Activated CD4-positive, CD25-positive, alpha-beta regulatory T cell treated with anti-CD3 and anti-CD28 coated beads, Interleukin-2, amount 50 U/mL, for 24 hours (primary cell): Measurements from ENCODE around the gene SIN3B.

ENCODE experiments used
- ATAC-seq, 2 donors: fragments of 150-1000 bp; cut with Tn5 transposase; one replicate each; pipeline ENCODE4 v1.10.0; 2021; ENCODE audit warnings: mild to moderate bottlenecking in 1 of 2, moderate library complexity in 1 of 2

The SIN3B gene

GRCh38 chr19:16891696-16892382, 62.6 kb downstream of the SIN3B start:
- ATAC-seq, result no peak

- ATAC-seq, result no peak
Measured at GRCh38 chr19:16892436-16892835, 63.2 kb downstream of the SIN3B start.

GRCh38 chr19:16892868-16893685, 63.9 kb downstream of the SIN3B start:
- ATAC-seq, result no peak

DNA sequence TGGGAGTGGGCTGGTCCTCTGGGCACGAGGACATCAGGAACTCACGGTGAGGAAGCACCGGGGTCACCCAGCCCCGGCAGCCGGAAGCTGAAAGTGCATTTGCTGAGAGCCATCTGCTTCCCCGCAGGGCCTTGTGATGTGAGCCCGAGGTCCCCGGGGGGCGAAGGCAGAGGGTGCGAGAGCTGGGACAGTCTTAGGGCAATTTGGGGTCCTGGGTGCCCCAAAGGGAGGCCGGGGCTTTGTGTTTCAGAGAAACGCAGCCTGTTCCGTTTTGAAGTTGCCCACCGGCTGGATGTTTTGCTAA, 64.4 kb downstream of the SIN3B start:
- no peak for ATAC-seq

DNA sequence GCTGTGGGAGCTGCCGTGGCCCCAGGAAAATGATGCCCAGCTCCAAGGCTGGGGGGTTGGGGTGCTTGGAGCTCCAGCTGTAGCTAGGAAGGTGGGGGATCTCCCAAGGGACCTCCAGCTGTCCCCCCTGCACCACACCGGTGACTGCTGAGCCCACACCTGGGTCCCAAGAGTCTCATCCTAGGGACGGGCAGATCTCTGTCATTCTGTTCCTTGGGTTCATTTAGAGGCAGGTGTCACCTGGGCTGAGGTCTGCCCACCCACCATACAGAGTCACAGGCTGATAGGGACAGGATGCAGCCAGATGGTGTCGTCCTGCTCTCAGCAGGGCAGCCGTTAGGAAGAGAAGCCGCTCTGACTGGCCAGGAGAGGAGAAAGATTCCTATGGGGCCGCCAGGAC, 64.9 kb downstream of the SIN3B start:
- no peak for ATAC-seq

DNA sequence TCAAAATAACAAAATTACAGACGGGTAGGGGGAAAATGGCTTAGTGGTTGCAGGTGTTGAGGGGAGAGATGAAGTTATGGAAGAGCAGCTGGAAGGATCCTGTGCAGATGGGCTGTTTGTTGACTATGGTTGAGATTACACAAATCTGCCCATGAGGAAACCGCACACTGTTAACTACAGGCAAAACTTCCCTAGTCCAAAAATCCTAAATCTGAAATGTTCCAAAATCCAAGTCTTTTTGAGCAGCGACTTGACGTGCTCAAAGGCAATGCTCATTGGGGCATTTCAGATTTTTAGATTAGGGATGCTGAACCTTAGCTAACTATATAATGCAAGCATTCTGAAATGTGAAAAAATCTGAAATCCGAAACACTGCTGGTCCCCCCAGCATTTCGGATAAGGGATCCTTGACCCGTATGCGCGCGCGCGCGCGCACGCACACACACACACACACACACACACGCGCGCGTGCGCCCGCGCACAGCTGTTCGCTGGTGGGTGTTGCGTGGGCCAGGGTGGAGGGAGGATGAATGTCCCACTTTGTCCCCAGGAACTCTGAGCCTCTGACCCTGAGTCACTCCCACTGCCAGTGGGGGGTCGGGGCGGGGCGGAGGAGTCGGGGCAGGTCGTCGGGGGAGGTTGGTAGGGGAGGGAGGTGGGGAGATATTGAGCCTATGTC, 66.4 kb downstream of the SIN3B start:
- no peak for ATAC-seq

DNA sequence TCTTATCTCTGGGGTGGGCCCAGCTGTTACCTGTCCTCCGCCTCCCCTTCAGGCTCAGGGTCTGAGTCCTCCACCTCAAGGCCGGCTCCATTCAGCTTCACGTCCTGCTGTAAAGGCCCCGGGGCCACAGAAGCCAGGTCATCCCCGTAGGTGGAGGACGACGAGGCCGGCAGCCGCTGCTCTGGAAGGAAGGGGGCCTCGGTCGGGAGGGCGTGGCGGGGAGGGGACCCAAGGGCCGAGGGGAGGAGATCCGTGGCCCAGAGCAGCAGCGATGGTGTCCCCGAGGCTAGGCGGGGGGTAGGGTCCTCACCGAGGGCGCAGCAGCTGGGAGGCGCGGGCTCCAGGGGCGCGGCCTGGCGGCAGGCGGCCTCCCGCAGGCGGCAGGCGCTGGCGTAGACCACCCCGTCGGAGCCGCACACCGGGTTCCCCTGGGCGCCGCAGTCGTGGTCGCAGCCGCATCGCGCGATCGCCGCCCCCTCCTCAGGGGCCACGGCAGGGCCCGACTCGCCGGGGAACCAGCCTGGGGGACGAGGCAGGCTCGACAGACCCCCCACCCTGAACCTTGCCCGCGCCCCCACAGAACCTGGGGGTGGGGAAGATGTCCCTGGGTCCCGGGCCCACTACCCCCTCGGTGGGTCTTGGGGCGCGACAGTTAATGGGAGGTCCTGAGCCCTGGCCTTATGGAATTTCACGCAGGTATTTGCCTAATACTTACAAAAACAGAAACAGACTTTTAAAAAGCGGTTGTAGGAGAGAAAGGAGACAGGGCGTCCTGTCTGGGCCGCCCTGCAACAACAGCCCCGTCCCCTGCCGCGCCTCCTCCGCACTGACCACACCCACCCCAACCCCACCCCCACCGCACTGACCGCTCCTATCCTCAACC, 67.2 kb downstream of the SIN3B start:
- no peak for ATAC-seq

DNA sequence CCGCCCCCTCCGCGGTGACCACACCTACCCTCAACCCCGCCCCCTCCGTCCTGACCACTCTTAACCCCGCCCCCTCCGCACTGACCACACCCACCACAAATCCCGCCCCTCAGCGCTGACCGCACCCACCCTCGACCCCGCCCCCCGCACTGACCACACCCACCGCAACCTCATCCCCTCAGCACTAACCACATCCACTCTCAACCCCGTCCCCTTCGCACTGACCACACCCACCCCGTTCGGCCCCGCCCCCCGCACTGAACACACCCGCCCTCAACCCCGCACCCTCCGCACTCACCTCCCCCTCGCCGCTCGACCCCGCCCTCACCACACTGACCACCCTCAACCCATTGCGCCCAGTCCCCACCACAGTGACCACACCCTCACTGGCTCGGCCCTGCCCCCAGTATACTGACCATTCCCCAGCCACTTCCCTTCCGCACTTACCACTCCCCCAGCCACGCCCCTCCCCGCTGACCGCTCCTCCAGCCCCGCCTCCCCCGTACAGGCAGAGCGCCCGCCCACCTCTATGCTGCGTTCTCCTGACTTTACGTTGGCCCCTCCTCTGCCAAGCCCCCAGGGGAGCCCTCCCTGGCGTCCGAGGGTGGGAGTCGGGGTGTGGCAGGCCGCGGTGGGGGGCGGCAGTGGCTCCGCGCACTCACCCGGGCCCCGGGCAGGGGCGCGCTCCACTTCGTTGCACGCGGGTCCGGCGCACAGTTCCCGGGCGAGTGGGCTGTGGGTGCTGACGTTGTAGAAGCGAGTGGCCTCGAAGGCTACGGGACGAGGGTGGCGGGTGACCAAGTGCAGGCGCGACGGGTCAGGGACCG, 68.0 kb downstream of the SIN3B start:
- peak; percentile 36 to 50 for ATAC-seq

DNA sequence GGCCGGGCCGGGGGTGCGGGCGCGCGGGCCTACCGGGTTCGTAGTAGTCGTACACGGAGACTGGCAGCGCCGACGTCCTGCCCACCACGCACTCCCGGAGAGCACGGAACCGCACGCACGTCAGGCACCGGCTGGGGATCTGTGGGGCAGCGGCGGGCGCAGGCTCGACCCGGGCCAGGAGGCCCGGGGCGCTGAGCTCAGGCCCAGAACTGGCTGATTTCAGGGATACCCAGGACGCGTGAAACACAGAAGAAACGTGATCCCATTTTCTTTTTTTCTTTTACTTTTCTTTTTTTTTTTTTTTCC, 68.6 kb downstream of the SIN3B start:
- peak in 1 of 2 donors; percentile 5 for ATAC-seq

DNA sequence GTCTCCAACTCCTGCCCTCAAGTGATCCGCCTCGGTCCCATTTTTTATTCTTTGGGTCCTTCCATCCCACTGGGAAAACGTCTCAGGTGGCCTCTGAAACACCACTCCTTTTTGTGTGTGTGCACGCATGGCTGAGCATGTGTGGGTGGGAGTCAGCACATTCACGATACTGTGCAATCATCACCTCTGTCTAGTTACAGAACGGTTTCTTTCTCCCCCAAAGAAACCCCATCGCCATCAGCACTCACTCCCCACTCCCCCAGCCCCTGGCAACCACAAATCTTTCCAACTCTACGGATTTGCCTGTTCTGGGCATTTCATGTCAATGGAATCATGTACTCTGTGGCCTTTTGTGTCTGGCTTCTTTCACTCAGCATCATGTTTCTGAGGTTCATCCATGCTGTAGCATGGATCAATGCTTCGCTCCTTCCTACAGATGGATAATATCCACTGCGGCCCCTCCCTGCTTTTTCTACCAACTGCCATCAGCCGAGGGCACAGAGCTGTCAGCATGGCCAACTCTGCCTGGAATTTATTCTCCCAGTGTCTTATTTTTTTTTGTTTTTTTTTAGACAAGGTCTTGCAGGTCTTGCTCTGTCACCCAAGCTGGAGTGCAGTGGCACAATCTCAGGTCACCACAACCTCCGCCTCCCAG, 69.3 kb downstream of the SIN3B start:
- ATAC-seq, result no peak

- peak in 1 of 2 donors; percentile 19 for ATAC-seq
Measured at GRCh38 chr19:16899566-16900075, 70.4 kb downstream of the SIN3B start.

DNA sequence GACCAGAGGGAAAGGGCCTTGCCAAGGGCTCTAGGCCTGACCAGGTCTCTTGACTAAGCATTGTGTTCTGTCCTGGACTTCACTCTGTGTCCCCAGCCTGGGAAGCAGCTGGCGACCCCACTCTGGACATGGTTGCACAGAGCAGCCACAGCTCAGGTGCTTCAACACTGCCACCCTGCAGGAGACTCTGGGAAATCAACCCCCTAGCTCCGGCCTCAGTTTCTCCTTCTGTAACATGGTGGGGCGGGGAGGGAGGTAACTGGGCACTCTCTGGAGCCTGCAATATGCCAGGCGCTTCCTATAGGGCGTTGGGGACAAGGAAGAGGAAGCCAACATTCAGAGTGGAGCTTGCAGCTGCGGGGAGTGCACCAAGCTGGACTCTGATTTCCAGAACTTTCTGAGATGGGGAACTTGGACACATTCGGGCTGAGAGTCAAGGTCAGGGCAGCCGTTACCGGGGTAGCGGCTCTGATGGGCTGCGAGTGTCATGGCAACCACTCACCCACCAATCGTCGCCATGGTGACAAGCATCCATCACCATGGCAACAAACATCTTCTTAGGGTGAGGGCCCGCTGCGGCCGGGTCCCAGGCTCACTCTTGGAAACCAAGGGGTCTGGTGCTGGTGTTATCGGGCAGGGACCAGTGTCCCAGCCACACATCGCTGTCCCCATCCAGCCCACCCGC, 72.4 kb downstream of the SIN3B start:
- no peak for ATAC-seq

- no peak for ATAC-seq
Measured at GRCh38 chr19:16902545-16902944, 73.3 kb downstream of the SIN3B start.

- no peak for ATAC-seq
Measured at GRCh38 chr19:16903347-16903746, 74.1 kb downstream of the SIN3B start.

- no peak for ATAC-seq
Measured at GRCh38 chr19:16904599-16904998, 75.4 kb downstream of the SIN3B start.

GRCh38 chr19:16908759-16909158, 79.6 kb downstream of the SIN3B start:
- no peak for ATAC-seq

- ATAC-seq, result no peak
Measured at GRCh38 chr19:16911046-16911445, 81.8 kb downstream of the SIN3B start.

GRCh38 chr19:16912780-16913179, 83.6 kb downstream of the SIN3B start:
- ATAC-seq, result no peak

- ATAC-seq, result no peak
Measured at GRCh38 chr19:16914421-16914820, 85.2 kb downstream of the SIN3B start.

DNA sequence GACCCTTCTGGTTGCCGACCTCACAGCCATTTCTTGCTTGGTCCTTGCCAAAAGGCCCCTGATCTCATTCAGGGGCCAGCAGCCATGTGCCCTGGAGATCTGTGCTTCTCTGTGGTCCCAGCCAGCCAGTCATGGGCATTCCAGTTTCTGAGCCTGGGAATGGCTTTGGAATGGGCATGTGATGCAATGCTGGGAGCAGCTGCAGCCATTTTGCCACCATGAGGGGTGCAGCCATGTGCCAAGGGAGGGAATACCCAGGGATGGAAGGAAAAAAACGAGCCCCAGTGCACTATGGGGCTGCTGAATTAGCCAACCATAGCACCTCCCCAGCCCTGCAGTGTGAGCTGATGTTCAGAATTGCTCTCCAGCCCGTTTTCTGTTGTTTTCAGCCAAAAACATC, 85.9 kb downstream of the SIN3B start:
- ATAC-seq, result no peak

DNA sequence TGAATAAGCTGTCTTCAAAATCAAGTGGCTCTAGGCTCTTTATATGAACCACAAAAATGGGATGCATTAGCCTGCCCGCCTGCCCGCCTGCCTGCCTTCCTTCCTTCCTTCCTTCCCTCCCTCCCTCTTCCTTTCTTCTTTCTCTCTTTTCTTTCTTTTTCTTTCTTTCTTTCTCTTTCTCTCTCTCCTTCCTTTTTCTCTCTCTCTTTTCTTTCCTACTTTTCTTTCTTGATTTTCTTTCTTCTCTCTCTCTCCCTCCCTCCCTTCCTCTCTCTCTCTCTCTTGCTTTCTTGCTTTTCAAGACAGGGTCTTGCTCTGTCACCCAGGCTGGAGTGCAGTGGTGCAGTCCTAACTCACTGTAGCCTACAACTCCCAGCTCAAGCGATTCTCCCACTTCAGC, 86.5 kb downstream of the SIN3B start:
- no peak for ATAC-seq
